ENCODE measurements around the gene FALEC. TPM values are rescaled to one million over a fixed set of nuclear protein-coding genes. Genes with fewer than 3 reads are reported as not detected.

Gene FALEC
- total and polyA plus RNA-seq, 9 of the 15 experiments (the other 6 are each of a cell fraction or from before 2014, with no cell fraction given): 0.15 to 1.8 (median 0.53) TPM; not detected in 5

DNA sequence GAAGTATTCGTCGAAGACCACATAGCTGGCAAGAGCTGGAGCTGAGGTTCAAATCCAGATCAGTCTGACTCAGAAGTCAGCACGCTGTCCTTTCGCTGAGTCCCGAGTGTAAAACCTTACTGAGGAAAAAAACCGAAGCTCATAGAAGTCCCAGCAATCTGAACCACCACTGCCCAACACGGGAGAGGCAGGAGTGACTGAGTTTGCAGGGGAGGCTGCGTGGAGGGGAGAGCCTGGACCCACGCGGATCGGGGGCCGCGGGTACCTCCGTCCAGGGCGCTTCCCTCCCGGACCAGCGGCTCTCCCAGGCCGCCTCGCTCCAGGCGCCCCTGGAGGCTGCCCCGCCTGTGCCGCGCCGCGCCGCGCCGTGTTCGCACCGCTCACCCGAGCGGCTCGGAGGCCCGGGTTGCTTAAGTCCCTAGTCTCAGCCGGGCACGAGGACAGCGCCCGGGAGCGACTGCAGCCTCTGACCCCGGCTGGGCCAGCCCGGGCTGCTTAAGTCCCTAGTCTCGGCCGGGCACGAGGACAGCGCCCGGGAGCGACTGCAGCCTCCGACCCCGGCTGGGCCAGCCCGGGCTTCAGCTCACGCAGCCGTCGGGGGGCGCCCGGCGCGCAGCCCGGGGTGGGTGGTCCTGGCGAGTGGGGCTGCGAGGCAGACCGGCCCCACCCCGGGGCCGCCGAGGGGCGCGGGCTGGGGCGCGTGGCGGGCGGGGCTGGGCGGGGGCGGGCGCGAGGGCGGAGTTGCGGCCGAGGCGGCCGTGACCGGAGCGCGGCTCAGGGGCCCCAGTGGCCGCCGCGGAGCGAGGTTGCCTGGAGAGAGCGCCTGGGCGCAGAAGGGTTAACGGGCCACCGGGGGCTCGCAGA, 33.3 kb downstream of the FALEC start, which contains the start of gene ADAMTSL4 (continued):
- TF ChIP-seq POLR2AphosphoS5 (IDR thresholded peaks at IDR 0.05; ENCODE audit: control insufficient read depth, insufficient read depth, low read depth, low read length) (peak; percentile 53; the same call in 1 of the 2 replicates), ESRRB (CRISPR knock-in tag; IDR thresholded peaks at IDR 0.05; ENCODE audit: borderline replicate concordance) (no peak), ZNF165 (CRISPR knock-in tag; IDR thresholded peaks at IDR 0.05; ENCODE audit: borderline replicate concordance) (no peak), ZNF282 (CRISPR knock-in tag; IDR thresholded peaks at IDR 0.05) (no peak), ZFP1 (CRISPR knock-in tag; IDR thresholded peaks at IDR 0.05) (no peak), ZNF584 (CRISPR knock-in tag; IDR thresholded peaks at IDR 0.05; ENCODE audit: low read depth) (no peak), FOXA1 (IDR thresholded peaks at IDR 0.05; ENCODE audit: borderline replicate concordance) (no peak), TCF7 (IDR thresholded peaks at IDR 0.05; ENCODE audit: borderline replicate concordance) (no peak), LEF1 (IDR thresholded peaks at IDR 0.05) (no peak), XRCC5 (IDR thresholded peaks at IDR 0.05; ENCODE audit: low read depth, low read length) (no peak), EZH2 (IDR thresholded peaks at IDR 0.05; ENCODE audit: borderline replicate concordance, low read depth, low read length) (no peak), SRSF7 (optimal IDR thresholded peaks at IDR 0.05; ENCODE audit: low read depth, low read length) (no peak)
- TF ChIP-seq, protein P1, sequence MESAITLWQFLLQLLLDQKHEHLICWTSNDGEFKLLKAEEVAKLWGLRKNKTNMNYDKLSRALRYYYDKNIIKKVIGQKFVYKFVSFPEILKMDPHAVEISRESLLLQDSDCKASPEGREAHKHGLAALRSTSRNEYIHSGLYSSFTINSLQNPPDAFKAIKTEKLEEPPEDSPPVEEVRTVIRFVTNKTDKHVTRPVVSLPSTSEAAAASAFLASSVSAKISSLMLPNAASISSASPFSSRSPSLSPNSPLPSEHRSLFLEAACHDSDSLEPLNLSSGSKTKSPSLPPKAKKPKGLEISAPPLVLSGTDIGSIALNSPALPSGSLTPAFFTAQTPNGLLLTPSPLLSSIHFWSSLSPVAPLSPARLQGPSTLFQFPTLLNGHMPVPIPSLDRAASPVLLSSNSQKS (CRISPR knock-in tag; IDR thresholded peaks at IDR 0.05): no peak
- TF ChIP-seq, protein P2, sequence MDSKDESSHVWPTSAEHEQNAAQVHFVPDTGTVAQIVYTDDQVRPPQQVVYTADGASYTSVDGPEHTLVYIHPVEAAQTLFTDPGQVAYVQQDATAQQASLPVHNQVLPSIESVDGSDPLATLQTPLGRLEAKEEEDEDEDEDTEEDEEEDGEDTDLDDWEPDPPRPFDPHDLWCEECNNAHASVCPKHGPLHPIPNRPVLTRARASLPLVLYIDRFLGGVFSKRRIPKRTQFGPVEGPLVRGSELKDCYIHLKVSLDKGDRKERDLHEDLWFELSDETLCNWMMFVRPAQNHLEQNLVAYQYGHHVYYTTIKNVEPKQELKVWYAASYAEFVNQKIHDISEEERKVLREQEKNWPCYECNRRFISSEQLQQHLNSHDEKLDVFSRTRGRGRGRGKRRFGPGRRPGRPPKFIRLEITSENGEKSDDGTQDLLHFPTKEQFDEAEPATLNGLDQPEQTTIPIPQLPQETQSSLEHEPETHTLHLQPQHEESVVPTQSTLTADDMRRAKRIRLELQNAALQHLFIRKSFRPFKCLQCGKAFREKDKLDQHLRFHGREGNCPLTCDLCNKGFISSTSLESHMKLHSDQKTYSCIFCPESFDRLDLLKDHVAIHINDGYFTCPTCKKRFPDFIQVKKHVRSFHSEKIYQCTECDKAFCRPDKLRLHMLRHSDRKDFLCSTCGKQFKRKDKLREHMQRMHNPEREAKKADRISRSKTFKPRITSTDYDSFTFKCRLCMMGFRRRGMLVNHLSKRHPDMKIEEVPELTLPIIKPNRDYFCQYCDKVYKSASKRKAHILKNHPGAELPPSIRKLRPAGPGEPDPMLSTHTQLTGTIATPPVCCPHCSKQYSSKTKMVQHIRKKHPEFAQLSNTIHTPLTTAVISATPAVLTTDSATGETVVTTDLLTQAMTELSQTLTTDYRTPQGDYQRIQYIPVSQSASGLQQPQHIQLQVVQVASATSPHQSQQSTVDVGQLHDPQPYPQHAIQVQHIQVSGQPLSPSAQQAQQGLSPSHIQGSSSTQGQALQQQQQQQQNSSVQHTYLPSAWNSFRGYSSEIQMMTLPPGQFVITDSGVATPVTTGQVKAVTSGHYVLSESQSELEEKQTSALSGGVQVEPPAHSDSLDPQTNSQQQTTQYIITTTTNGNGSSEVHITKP (IDR thresholded peaks at IDR 0.05; ENCODE audit: partially characterized antibody): no peak
- TF ChIP-seq, protein P3, sequence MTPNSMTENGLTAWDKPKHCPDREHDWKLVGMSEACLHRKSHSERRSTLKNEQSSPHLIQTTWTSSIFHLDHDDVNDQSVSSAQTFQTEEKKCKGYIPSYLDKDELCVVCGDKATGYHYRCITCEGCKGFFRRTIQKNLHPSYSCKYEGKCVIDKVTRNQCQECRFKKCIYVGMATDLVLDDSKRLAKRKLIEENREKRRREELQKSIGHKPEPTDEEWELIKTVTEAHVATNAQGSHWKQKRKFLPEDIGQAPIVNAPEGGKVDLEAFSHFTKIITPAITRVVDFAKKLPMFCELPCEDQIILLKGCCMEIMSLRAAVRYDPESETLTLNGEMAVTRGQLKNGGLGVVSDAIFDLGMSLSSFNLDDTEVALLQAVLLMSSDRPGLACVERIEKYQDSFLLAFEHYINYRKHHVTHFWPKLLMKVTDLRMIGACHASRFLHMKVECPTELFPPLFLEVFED (CRISPR knock-in tag; conservative IDR thresholded peaks at IDR 0.05): no peak
- TF ChIP-seq, protein P4, sequence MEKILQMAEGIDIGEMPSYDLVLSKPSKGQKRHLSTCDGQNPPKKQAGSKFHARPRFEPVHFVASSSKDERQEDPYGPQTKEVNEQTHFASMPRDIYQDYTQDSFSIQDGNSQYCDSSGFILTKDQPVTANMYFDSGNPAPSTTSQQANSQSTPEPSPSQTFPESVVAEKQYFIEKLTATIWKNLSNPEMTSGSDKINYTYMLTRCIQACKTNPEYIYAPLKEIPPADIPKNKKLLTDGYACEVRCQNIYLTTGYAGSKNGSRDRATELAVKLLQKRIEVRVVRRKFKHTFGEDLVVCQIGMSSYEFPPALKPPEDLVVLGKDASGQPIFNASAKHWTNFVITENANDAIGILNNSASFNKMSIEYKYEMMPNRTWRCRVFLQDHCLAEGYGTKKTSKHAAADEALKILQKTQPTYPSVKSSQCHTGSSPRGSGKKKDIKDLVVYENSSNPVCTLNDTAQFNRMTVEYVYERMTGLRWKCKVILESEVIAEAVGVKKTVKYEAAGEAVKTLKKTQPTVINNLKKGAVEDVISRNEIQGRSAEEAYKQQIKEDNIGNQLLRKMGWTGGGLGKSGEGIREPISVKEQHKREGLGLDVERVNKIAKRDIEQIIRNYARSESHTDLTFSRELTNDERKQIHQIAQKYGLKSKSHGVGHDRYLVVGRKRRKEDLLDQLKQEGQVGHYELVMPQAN (IDR thresholded peaks at IDR 0.05; ENCODE audit: borderline replicate concordance): no peak
- TF ChIP-seq, protein P5, sequence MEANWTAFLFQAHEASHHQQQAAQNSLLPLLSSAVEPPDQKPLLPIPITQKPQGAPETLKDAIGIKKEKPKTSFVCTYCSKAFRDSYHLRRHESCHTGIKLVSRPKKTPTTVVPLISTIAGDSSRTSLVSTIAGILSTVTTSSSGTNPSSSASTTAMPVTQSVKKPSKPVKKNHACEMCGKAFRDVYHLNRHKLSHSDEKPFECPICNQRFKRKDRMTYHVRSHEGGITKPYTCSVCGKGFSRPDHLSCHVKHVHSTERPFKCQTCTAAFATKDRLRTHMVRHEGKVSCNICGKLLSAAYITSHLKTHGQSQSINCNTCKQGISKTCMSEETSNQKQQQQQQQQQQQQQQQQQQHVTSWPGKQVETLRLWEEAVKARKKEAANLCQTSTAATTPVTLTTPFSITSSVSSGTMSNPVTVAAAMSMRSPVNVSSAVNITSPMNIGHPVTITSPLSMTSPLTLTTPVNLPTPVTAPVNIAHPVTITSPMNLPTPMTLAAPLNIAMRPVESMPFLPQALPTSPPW (CRISPR knock-in tag; IDR thresholded peaks at IDR 0.05): peak; percentile 96

All from K562 (cell line).